Stimulated activated CD8-positive, alpha-beta memory T cell treated with anti-CD3 and anti-CD28 coated beads, Interleukin-7, amount 100 ng/mL, for 24 hours (primary cell): Measurements from ENCODE around the gene LSAMP.

Experiments used
- DNase-seq: peaks from one replicate; pipeline ENCODE4 v3.0.0-alpha.2; 2020; ENCODE audit warnings: low read depth

Gene LSAMP

GRCh38 chr3:116432795-116433194, 12.5 kb downstream of the LSAMP start:
- no peak for DNase-seq

- DNase-seq, result no peak
These were observed 15.6 kb downstream of the LSAMP start for GRCh38 chr3:116429479-116430269.

DNA sequence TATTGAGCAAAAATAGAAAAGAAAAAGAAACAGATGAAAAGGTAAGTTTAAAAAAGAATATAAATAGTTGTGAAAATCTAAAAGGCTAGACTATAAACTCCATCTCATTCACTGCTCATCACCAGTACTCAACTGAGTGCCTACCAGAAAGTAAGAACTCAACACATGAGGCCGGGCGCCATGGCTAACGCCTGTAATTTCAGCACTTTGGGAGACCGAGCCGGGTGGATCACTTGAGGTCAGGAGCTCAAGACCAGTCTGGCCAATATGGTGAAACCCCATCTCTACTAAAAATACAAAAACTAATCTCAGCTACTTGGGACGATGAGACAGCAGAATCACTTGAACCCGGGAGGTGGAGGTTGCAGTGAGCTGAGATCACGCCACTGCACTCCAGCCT, 19.3 kb downstream of the LSAMP start:
- DNase-seq, result no peak

GRCh38 chr3:116425126-116425525, 20.2 kb downstream of the LSAMP start:
- DNase-seq, result no peak

DNA sequence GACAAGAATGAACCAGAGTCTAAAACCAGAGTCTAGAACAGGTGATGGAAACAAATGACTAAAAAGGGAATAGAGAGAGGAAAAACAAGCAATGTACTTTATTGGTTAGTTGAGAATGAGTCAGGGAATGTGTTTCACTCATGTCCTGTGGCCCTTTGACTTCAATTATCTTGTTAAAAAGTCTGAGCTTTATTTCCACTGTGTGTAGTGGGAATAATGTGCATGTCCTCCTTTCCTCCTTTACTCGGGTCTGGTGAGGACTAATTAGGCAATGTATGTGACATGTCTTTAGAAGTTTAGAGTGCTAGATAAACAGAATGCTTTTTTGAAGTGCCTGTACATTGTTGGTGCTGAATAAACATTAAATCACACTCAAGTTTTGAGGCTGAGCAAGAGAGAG, 21.3 kb downstream of the LSAMP start:
- DNase-seq, result no peak

DNA sequence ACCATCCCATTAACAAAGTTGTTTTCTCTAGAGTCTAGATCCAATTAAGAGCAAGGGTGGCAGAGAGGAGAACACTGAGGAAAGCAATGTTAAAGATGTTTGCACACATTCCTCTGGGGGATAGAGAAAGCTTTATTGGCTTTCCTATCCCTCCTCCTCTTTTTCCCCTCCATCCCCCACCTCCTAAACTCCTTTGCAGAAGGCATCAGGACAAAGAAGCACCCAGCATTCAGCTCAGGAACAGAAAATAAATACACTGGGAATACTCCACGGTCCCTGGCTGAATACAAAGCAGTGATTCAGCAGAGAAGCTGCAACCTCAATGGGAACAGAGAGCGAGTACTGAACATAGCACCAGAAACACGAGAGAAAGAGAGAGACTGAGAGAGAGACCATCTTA, 21.9 kb downstream of the LSAMP start:
- DNase-seq, result no peak

DNA sequence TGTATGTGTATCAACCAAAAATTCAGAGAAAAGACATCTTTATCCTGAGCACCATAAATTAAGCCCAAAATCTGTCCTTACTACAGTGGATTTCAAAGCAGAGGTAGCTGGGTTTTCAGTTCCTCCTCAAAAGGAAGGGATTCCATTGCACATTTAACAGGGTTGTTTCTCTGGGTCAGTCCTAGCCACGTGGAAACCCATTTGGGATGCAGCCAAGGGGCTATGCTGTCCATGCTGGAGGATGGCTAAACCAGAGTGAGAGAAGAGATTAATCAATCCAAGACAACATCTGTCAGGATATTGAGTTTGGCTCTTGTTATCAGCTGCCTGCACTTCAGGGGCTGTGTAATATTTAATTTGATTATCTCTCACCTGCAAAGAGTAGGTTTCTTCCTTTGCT, 28.1 kb downstream of the LSAMP start:
- DNase-seq, result no peak

- DNase-seq, result no peak
These were observed 32.0 kb downstream of the LSAMP start for GRCh38 chr3:116413319-116413718.

- DNase-seq, result no peak
These were observed 36.8 kb downstream of the LSAMP start for GRCh38 chr3:116408473-116408872.

DNA sequence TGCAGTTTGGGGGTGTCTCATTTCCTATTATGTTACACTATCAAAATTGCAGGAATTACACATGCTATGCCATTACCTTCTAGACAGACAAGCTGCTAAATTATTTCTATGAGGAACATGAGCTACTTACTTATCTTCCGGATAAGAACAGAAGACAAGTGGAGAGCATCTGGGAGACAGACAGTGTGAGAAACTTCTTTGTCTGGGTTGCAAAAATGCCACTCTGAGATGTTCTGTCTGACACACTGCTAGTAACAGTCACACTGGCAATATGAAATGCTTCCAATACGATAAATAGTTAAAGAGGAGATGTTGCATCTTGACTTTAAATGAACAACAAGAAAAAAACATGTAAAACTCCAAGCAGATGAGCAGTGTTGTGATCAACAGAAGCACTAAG, 40.1 kb downstream of the LSAMP start:
- DNase-seq, result no peak

DNA sequence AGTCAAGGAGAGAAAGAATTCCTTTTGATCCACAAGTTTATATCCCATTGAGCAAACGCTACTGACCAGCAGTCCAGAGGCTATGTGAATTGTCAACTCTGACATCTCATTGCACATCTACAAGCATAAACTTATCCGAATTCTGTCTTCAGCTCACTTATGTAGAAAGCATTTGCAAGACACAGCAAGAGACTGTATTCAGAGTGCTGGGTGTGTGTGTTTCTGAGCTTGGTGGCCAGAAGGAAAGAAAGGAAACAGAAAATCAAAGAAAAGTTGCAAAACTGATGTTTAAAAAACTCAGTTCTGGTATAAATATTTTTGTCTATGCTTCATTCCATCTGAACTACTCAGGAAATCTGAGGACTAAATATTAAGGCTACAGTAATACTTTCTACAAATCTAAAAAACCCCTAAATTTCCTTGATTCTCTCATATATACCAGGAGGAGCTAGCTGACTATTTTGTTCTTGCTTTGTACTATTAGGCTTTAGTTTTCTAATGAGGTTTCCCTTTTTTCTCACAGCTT, 45.5 kb downstream of the LSAMP start:
- no peak for DNase-seq

- no peak for DNase-seq
These were observed 50.9 kb downstream of the LSAMP start for GRCh38 chr3:116394365-116394764.

DNA sequence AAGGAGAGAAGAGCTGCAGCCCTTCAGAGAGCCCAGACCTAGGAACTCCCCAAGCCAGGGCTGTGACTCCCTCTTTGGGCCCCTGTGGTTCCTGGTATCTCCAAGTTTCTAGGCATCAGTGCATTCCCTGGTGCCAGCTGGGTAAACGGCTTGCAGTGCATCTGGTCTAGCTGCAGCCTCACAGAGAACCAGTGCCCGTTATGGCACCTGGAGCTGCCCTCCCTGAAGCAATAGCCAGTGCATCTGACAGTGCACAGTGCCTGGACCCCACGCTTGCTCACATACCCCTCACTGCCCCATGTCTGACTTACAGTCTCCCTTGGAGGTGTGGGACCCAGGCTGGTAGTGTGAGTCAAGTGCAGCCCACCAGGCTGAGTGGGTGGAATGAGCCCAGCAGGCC, 52.1 kb downstream of the LSAMP start:
- no peak for DNase-seq

GRCh38 chr3:116392291-116392690, 53.0 kb downstream of the LSAMP start:
- no peak for DNase-seq

DNA sequence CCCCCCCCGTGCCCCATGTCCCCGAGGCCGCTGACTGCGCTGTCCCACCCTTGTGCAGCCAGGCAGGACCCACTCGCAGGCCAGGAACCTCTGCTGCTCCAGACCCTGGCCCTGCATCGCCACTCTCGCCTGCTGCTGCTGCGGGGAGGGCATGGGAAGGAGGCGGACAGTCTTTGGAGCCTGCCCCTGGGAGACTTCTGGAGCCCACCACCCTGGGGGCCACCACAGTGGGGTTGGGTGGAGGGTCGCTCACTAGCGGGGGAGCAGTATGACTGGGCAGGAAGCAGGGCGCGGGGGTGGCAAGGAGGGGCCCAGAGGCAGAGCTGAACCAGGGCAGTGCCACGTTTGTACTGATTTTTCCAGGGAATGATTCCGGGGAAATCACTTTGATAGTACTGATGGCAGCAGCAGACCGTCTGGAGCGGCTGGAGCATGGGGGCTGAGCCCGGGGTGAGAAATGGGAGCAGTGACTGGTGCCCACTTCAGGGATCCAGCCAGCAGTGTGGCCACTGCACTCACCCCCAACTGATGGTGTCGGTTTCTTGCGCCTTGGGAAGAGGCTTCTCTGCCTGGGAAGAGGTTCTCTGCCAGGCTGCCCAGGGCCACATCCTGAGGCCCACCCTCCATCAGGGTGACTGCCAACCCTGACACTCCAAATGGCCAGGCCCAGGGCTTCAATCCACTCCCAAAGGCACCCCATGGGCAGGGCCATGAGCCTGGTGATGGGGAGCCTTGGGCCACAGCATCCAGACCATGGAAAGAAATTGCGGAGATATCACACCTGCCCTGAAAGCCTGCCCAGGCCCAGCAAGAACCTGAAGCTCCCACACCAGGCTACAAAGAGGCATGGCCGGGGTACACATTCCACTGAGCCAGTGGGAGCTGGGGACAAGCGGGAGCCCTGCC, 53.7 kb downstream of the LSAMP start:
- DNase-seq, result no peak

DNA sequence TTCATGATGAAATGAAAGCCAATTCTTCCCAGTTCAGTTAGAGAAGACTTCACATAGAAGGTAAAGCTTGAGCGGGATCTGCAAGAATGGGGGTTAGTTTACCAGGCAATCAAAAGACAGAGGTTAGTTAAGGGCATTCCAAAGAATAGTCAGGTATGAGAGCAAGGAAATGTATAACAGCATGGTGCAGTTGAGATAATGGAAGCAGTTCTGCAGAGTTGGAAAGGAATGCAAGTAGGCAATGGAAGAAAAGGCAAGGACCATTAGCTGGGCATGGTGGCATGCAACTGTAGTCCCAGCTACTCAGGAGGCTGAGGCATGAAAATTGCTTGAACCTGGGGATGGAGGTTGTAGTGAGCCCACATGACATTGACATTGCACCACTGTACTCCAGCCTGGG, 55.0 kb downstream of the LSAMP start:
- no peak for DNase-seq

DNA sequence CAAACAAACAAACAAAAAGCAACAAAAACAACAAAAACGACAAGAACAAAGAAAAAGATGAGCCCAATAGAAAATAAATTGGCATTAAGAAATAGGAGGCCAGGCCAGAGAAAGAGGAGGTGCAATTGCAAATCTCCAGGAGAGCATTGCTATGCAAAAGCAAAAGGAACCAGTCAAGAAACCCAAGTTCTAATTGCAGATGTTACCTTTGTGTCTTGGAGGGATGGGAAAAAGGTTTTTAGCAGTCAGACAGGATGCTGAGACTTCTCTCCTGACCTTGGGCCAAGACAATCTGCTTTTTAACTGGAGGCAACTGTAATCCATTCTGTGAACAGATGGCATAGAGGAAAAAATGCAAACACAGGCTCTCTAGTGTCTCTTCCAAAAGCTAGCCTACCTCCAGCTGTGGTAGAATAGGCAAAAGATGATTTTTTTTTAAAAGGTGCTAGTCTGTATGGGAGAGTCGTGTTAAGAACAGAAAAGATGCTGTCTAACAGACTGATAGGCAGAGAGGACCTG, 56.4 kb downstream of the LSAMP start:
- DNase-seq, result no peak

DNA sequence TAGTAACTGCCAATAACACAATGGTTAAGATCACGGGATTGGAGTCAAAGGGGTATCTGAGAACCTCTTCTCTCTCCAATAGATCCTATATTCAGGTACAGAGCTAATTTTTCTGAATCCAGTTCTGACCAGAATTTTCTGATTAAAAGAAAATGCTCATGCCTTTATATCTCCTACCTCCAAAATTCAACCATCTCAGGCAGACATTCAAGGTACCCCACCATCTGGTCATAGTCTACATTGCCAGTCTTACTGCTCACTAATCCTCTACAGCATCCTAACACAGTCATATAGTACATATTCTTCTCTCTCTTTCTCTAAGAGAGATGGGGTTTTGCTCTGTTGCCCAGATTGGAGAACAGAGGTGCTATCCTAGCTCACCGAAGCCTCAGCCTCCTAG, 59.1 kb downstream of the LSAMP start:
- DNase-seq, result no peak

- no peak for DNase-seq
These were observed 60.6 kb downstream of the LSAMP start for GRCh38 chr3:116384717-116385116.

DNA sequence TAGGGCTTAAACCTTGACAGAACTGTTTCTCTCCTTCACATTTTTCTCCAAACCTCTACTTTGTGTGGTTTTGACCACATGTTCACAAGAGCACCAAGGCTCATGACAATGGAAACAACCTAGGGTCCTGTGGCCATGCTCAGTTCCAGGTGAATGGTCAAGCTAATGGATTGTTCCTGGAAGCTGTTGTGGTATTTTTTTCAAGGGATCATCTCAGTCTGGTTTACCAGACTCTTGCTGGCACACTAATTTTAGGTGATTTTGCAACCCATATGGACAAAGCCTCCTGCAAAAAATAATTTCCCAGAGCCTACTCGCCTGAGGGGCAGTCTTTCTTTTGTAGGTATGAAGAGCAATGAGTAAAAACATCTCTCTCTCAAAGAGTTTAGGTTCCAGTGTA, 67.2 kb downstream of the LSAMP start:
- DNase-seq, result no peak

DNA sequence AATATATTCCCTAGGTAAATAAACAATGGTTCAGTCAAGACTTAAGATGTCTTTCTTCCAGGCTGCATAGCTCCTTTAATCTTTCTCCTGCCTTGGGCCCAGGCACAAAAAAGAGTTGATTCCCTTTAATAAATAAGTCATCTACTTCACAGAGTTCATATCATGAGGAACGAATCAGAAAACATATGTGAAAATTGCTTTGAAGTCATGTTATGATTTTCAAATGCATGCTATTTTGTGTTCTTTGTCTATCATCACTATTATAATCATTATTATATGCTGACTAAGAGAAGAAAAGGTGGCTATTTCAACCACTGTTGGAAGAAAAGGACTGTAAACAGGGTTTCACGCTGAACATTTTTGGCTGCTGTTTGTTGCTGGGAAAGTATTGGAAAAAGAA, 70.4 kb downstream of the LSAMP start:
- DNase-seq, result no peak

GRCh38 chr3:116367761-116368395, 77.4 kb downstream of the LSAMP start:
- no peak for DNase-seq
